Measurements from ENCODE around the gene ZBTB7C.

ZBTB7C gene

GRCh38 chr18:48074929-48075706 lies 334.1 kb downstream of the ZBTB7C start:
- no peak for DNase-seq

GRCh38 chr18:48073211-48073930 lies 335.8 kb downstream of the ZBTB7C start:
- DNase-seq, result no peak

- no peak for DNase-seq
Measured at GRCh38 chr18:48072428-48073204, 336.6 kb downstream of the ZBTB7C start.

- DNase-seq, result no peak
Measured at GRCh38 chr18:48068916-48069445, 340.2 kb downstream of the ZBTB7C start.

GRCh38 chr18:48066225-48066652 lies 342.9 kb downstream of the ZBTB7C start:
- DNase-seq, result no peak

DNA sequence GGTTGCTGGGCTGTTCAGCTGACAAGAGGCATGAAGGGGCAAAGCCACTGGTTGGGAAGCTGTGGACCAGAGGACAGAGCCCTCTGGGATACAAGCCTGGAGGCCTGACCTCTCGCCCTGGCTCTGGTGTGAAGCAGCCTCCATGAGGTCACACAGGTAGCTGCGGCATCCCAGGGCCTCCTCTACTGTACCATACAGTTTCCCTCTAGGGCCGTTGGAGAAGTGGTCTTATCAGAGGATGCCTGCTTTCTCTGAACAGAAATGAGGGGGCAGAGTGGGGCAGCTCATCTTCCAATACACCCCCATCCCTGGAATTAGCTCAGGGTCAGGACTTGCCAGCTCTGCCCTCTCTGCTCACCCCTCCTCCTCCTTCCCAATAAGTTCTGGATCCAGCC lies 343.6 kb downstream of the ZBTB7C start:
- DNase-seq, result no peak

GRCh38 chr18:48064978-48065600 lies 344.1 kb downstream of the ZBTB7C start:
- DNase-seq, result no peak

- no peak for DNase-seq
Measured at GRCh38 chr18:48061781-48062570, 347.2 kb downstream of the ZBTB7C start.

- no peak for DNase-seq
Measured at GRCh38 chr18:48060970-48061369, 348.2 kb downstream of the ZBTB7C start.

DNA sequence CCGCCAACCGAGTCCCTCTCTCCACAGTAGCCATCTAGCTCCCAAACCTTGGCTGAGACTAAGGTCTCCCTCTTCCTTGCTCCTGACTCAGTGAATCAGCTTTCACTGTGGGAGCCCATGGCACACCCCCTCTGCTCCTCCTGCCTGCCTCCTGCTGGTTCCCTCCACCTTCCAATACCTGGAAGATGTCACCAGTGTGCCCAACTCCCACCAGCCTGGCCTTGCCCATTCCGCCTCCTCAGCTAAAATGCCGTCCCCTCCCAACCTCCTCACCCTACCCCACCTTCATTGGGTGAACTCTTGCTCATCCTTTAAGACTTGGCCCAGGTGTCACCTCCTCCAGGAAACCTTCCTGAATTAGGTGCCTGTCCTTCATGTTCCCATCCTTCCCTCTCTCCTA lies 348.8 kb downstream of the ZBTB7C start:
- no peak for DNase-seq

DNA sequence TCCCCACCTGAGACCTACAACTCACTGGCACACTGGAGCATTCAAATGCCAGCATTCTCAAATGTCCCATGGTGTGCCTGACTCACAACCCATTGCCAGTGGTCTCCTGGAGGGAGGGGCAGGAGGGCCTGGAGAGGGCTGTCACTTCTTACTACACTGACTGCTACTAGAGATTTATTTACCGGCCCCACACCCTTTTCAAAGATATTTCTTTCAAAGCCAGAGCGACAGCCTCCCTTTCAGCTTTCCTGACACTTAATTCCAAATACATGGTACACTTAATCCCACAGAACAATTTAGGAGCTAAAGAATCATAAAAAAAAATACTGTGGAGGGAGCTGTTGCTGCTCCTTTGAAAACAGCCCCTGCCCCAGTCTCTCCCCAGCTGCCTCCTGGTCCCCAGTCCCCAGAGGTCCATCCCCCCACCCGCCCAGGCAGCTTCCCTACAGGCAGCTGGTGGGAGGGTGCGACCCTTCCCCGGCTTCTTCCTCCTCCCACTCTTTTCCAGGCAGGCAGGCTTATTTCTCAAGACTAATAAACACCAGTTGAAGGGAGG lies 349.6 kb downstream of the ZBTB7C start:
- no peak for DNase-seq

- no peak for DNase-seq
Measured at GRCh38 chr18:48058486-48058885, 350.7 kb downstream of the ZBTB7C start.

DNA sequence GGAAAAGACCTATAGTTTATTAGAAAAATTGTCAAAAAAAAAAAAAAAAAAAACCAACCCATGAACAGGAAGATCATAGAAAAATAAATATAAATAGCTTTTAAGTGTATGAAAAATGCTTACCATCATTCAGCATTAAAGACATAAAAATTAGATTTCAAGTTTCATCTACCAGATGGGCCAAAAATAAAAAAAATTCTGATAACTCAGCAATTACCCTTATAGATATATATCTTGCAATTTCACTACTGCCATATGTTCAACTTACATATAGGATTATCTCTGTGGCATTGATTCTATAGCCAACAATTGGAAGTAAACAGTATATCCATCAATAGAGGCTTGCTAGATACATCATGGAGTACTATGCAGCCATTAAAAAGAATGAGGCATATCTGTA lies 352.2 kb downstream of the ZBTB7C start:
- no peak for DNase-seq

GRCh38 chr18:48055351-48055750 lies 353.8 kb downstream of the ZBTB7C start:
- DNase-seq, result no peak

DNA sequence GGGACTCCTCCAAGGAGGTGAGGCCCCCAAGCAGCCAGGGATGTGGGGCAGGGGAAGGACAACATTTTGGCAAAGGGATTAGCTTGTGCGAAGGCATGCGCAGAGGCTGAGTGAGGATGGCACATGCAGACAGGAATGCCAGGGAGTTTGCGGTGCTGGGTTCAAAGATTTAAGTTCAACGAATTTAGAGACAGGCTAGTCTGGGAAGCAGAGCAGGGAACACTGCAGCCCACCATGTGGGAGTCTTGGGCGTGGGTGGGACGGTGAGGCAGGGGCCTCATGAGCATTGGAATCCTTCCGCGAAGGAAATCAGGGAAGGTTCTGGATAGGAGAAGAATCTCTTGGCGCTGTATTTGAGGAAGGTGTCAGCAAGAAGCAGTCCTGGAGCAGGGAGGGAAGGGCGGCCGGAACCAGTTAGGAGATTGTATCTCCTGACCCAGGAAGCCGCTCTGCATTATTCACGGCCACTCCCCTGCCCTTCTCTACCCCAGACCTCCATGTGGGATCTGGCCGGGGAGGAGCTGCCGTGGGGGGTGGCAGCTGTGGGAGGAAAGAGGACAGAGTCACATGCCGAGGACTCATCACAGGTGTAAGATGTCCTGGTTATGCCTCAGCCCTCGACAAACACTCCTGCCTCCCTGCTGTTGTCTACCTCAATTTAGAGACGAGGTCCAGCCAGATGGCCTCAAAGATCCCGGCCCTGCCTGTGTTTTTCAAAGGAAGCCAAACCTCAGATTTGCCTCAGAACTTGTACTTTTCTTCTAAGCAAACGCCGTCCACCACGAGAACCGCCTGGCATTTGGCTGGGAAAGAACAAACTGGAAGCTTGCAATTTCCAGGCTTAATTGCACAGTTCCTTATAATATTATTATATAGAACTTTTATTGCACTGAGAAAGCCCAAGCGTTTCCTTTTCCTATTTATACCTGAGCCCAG lies 355.0 kb downstream of the ZBTB7C start:
- DNase-seq, result no peak

DNA sequence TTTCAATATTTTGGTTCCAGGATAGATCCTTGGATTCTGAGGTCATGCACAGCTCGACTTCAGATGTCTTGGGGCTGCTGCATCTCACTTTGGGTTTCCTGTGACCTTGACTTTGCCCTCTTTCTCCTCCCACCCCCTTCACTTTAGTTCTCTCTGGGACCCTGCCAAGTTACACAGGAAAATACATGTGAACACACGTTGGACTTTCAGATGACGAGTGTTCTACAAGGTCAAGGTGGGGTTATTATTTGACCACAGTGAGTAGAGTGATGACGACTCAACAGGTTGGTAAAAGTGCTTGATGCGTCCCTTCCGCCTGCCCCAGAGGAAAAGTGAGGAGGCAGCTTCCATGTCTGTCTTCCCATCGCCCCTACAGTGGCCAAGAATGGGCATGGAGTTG lies 356.3 kb downstream of the ZBTB7C start:
- DNase-seq, result no peak

DNA sequence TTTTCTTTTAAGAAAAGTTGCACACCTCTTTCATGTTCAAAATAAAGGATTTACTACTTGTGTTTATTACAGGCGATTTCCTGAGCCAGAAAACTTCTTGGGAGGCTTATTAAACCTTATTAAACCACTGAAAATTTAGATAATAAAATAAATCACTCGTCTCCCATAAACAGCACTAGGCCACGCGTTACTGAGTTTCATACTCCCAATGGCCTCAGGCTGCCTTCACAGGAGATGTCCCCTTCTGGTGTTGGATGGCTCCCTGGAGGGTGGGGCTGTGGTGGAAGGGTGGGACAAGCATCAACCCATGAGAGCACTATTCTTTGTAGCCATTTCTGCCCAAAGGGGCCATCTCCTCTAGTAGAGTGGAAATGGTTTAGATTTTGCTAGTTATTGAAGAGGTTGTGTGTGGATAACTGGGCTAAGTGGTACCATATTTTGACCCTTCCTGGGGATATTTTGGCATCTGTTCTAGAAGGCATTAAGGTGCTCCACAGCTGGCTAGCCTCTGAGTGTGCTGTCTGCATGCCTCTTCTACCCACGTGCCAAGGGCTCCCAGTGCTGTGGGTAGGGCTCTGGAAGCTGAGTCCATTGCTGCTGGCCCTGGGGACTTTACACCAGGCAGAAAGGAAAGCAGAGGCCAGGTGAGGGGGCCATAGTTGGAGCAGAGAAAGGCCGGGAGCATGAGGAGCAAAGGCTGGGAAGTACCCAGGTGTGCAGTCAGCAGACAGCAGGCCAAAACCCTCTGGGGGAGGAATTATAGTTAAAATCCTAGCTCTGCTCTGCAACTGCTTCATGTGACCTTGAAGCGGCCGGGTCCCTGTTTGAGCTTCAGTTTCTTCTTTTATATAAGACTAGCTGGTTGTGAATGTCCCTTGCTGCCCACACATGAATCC lies 357.0 kb downstream of the ZBTB7C start:
- DNase-seq, result no peak

DNA sequence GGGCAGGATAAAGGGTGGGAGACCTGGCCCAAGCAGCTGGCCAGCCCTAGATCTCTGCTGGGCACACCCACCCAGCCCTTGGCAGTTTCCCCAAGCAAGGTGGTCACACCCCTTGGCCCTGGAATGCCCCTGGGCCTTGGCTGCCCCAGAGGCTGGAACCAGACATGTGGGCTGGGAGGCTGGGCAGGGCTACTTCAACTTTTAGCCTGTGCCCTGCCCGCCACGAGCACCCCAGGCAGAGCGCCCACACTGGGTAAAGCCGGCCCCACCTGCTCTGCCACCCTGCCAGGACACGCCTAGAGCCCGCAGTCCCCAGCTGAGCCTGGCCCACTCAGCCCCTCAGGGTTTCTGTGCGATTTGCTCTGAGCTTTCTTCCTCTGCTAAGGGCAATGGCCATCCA lies 359.0 kb downstream of the ZBTB7C start:
- DNase-seq, result no peak

- DNase-seq, result no peak
Measured at GRCh38 chr18:48049757-48050156, 359.4 kb downstream of the ZBTB7C start.
